Ovary (tissue), 3 donors: ENCODE data around the gene LDLRAD4.

ENCODE experiments used
- EP300 ChIP-seq: sonication (generic); formaldehyde crosslinking; IDR thresholded peaks from one replicate; pipeline ENCODE4 v1.6.1; 2017; ENCODE audit warnings: antibody characterized with exemption
- POLR2A ChIP-seq: fragments of 450-650 bp; IDR thresholded peaks from one replicate; pipeline ENCODE4 v1.6.1; 2017; ENCODE audit warnings: antibody characterized with exemption, mild to moderate bottlenecking, moderate library complexity
- TF ChIP-seq, protein P1 (sequence below), 3 donors: fragments of 450-650 bp in 2 of 3; fragments of 200-600 bp in 1 of 3; IDR thresholded peaks; one replicate each; pipeline versions ENCODE4 v1.5.1 to v1.8.0; 2016 to 2022; ENCODE audit warnings: antibody characterized with exemption in 3 of 3, mild to moderate bottlenecking in 1 of 3
- donor health status: DM: no; HTN: no; CAD: no.

DNA sequence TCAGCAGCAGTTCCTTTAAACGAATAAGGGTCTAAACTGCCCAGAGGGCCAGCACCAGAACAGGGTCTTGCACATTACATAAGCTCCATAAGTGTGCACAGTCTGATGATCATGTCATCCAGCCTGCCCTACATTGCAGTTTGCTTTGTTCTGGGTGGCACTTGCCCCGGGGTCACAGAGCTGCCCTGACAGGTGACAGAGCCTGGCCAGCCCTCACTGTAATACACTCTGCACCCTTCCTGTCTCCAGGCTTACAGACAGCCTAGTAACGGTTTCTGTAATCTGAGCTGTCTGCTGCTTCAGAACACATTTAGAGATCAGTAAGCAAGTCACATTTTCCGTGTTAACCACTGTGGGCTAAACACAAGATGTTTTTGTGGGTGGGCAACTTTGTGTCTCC, 294.5 kb downstream of the LDLRAD4 start:
- TF ChIP-seq, protein P1, sequence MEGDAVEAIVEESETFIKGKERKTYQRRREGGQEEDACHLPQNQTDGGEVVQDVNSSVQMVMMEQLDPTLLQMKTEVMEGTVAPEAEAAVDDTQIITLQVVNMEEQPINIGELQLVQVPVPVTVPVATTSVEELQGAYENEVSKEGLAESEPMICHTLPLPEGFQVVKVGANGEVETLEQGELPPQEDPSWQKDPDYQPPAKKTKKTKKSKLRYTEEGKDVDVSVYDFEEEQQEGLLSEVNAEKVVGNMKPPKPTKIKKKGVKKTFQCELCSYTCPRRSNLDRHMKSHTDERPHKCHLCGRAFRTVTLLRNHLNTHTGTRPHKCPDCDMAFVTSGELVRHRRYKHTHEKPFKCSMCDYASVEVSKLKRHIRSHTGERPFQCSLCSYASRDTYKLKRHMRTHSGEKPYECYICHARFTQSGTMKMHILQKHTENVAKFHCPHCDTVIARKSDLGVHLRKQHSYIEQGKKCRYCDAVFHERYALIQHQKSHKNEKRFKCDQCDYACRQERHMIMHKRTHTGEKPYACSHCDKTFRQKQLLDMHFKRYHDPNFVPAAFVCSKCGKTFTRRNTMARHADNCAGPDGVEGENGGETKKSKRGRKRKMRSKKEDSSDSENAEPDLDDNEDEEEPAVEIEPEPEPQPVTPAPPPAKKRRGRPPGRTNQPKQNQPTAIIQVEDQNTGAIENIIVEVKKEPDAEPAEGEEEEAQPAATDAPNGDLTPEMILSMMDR (IDR thresholded peaks at IDR 0.05): no peak
- TF ChIP-seq EP300: no peak
- no peak for TF ChIP-seq POLR2A
